ENCODE measurements around the gene MAEL. TPM values are rescaled to one million over a fixed set of nuclear protein-coding genes. Genes with fewer than 3 reads are reported as not detected.

The MAEL gene
- total RNA-seq, 1 experiment from 2014 or later: not detected

DNA sequence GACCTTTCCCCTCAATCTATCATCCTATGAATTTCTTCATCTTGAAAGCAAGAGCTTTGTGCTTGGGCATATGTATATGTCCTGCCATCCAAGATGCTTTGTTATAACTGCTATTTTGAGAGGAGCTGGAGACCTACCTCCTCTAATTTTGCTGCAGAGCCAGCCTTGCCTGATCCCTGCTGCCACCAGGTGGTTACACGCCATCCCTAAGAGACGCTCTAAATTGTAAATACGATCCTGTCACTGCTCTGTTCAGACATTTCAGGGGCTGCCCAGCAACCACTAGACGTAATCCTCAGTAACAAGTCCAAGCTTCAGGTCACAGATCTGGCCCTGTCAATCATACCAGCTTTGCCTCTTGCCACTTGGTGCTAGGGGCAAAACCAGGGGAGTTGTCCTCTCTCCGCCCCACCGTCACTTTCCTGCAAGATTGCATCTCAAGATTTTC lies 68.2 kb downstream of the MAEL start:
- ATAC-seq (peak; percentile 78), DNase-seq (peak; percentile 76)
- BruUV-seq (replicated peaks): no TSS peak
- no peak overlapping the region for H3K9ac ChIP-seq (ENCODE audit: low read length)
- peak overlapping the region; percentile 30; the same call in 1 of the 2 replicates for H3K4me2 ChIP-seq (ENCODE audit: low read length)
- H3K27ac ChIP-seq (ENCODE audit: low read length): no peak overlapping the region
- TF ChIP-seq EZH2phosphoT487 (IDR thresholded peaks at IDR 0.05; ENCODE audit: borderline replicate concordance, low read length): no peak
- TF ChIP-seq, protein P1, sequence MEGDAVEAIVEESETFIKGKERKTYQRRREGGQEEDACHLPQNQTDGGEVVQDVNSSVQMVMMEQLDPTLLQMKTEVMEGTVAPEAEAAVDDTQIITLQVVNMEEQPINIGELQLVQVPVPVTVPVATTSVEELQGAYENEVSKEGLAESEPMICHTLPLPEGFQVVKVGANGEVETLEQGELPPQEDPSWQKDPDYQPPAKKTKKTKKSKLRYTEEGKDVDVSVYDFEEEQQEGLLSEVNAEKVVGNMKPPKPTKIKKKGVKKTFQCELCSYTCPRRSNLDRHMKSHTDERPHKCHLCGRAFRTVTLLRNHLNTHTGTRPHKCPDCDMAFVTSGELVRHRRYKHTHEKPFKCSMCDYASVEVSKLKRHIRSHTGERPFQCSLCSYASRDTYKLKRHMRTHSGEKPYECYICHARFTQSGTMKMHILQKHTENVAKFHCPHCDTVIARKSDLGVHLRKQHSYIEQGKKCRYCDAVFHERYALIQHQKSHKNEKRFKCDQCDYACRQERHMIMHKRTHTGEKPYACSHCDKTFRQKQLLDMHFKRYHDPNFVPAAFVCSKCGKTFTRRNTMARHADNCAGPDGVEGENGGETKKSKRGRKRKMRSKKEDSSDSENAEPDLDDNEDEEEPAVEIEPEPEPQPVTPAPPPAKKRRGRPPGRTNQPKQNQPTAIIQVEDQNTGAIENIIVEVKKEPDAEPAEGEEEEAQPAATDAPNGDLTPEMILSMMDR (conservative IDR thresholded peaks at IDR 0.05; ENCODE audit: low read depth, low read length): peak; percentile 83
- no peak for TF ChIP-seq EZH2 (IDR thresholded peaks at IDR 0.05; ENCODE audit: low read length, unreplicated experiment)
- ChIA-PET CTCF (interaction anchor here (0.6 to 4.5 kb wide), 3 partner anchors 147 to 181 kb away, joined by 5 to 117 read pairs (median 5); partner anchors contain the start of genes POU2F1 and TADA1), POLR2A (ENCODE audit: unreplicated experiment) (no interaction called here)
- H3K27me3 ChIP-seq (ENCODE audit: low read length): no peaks in the 10 kb centered on the region
- H3K4me1 ChIP-seq (ENCODE audit: insufficient read depth, low read length): peaks cover 14% of the 10 kb centered on the region
- no peaks in the 10 kb centered on the region for H3K36me3 ChIP-seq (ENCODE audit: low read depth, low read length)
- no peaks in the 10 kb centered on the region for H3F3A ChIP-seq (ENCODE audit: low read length, unreplicated experiment)
- intact Hi-C loops (cut with micrococcal nuclease): loop anchor here (10.0 kb wide), 2 partner anchors 82 to 1132 kb away; partner anchors contain the start of gene ILDR2
- no peaks in the 10 kb centered on the region for H4K20me1 ChIP-seq (ENCODE audit: low read length)
- H3K4me3 ChIP-seq (ENCODE audit: low read length): no peak overlapping the region
- no peaks in the 10 kb centered on the region for H3K9me3 ChIP-seq (ENCODE audit: low read length)
- H2AFZ ChIP-seq (ENCODE audit: low read length): peak overlapping the region; percentile 73
- no peaks in the 10 kb centered on the region for H3K9me2 ChIP-seq (replicated peaks; ENCODE audit: low read length)
- no peaks in the 10 kb centered on the region for H3K79me2 ChIP-seq (ENCODE audit: low read length)

DNA sequence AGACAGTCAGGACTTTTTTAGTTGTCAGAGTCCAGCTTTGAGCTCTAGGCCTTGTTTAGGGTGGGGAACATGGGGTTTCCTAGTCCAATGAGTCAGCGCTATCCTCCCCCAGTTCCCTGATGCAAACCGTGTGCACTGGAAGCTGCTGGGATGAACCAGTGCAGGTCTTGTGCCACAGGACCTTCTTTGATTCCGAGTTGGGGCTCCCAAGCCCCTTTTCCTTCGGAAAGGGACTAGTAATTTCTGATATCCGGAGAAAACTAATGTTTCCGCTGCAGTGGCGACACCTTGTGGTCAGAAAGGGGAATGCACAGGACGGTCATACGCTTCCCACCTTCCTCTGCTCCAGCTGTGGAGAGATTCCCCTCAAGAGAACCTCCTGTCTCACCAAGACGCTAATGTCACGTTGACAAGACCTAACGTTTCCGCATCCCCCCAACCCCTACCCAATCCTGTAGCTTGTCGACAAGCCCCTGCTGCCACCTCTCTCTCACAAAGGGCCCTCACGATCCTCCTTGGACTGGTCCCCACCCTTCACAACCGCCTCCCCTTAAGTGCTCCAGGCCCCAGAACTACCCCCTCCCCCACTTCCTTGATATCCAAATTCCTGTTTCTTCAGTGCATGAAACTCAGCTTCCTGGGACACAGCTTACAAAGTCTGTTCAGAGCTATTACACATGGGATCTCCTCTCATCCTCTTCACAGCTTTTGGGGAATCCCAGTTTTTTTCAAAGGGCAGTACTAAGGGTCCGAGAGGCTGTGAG lies 70.1 kb downstream of the MAEL start:
- POLR2A ChIA-PET (ENCODE audit: unreplicated experiment): interaction anchor here (0.5 kb wide), 1 partner anchor 161 kb away, joined by 3 read pairs; no protein-coding TSS in a partner anchor
- BruUV-seq (replicated peaks): no TSS peak

More for the DNA sequence above, 70.1 kb downstream of the MAEL start:
- Histone ChIP-seq H3K9ac (ENCODE audit: low read length) (no peak overlapping the region), H3K36me3 (ENCODE audit: low read depth, low read length) (no peaks in the 10 kb centered on the region), H3K4me2 (ENCODE audit: low read length) (peak overlapping the region; percentile 62), H3K4me1 (ENCODE audit: insufficient read depth, low read length) (peaks cover 14% of the 10 kb centered on the region), H3K79me2 (ENCODE audit: low read length) (no peaks in the 10 kb centered on the region), H2AFZ (ENCODE audit: low read length) (peak overlapping the region; percentile 84), H3K9me3 (ENCODE audit: low read length) (no peaks in the 10 kb centered on the region), H3F3A (ENCODE audit: low read length, unreplicated experiment) (no peaks in the 10 kb centered on the region), H3K4me3 (ENCODE audit: low read length) (peak overlapping the region; percentile 28; the same call in 1 of the 2 replicates), H3K9me2 (replicated peaks; ENCODE audit: low read length) (no peaks in the 10 kb centered on the region), H4K20me1 (ENCODE audit: low read length) (no peaks in the 10 kb centered on the region), H3K27me3 (ENCODE audit: low read length) (no peaks in the 10 kb centered on the region), H3K27ac (ENCODE audit: low read length) (no peak overlapping the region)
- ATAC-seq (peak; percentile 52), DNase-seq (peak; percentile 90)
- intact Hi-C loops (cut with micrococcal nuclease): loop anchor here (1.0 to 10.0 kb wide), 3 partner anchors 84 to 1134 kb away; partner anchors contain the start of gene ILDR2
- CTCF ChIA-PET: interaction anchor here (0.6 to 4.5 kb wide), 11 partner anchors 33 to 1135 kb away, joined by 3 to 117 read pairs (median 4); partner anchors contain the start of gene TADA1
- TF ChIP-seq EZH2phosphoT487 (IDR thresholded peaks at IDR 0.05; ENCODE audit: borderline replicate concordance, low read length) (no peak), EZH2 (IDR thresholded peaks at IDR 0.05; ENCODE audit: low read length, unreplicated experiment) (no peak)
- TF ChIP-seq, protein P1 (conservative IDR thresholded peaks at IDR 0.05; ENCODE audit: low read depth, low read length): peak; percentile 97
